GM12891 (cell line): ENCODE data around the gene VPS52.

Experiments
- PAX5 ChIP-seq: IDR thresholded peaks from 2 replicates; pipeline ENCODE4 v1.6.1; 2011; ENCODE audit warnings: low read length, moderate library complexity, mild to moderate bottlenecking; ENCODE audit not compliant: insufficient read depth, severe bottlenecking
- POLR2A ChIP-seq: IDR thresholded peaks from 2 replicates; pipeline ENCODE4 v1.6.1; 2011; ENCODE audit warnings: low read depth, low read length, control low read depth
- POLR2AphosphoS5 ChIP-seq: IDR thresholded peaks from 2 replicates; pipeline ENCODE4 v1.6.1; 2011; ENCODE audit warnings: low read depth, low read length, control low read depth
- POU2F2 ChIP-seq: IDR thresholded peaks from 2 replicates; pipeline ENCODE4 v1.6.1; 2011; ENCODE audit warnings: low read depth, mild to moderate bottlenecking, control low read depth, low read length, moderate library complexity
- TAF1 ChIP-seq: IDR thresholded peaks from 2 replicates; pipeline ENCODE4 v1.6.1; 2011; ENCODE audit warnings: low read depth, low read length, control low read depth

DNA sequence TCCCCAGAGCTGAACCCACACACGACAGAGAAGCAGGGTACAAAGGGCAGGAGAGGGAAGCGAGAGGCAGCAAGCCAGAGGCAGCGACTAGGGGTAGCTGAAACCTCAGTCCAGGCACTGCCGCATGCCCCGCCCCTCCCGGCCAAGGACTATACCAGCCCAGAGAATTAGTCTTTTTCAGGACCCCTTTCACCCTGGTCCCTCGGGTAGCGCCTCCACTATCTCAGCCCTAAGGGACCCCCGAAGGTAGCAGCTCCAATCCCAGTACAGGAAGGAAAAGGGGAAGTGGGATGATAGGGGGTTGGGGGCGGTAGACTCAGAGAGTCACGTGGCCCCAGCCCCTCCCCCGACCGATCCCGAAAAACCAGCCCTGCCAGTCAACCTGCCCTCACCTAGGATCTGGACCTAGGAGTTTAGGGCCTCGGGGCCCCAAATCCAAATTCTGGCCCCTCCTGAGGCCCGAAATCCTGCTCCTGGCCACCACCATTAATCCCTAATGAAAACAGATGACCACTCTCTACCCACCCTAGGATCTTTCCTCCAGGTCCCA is 25.8 kb upstream of the VPS52 start:
- TF ChIP-seq TAF1, result no peak
- TF ChIP-seq POLR2A, result no peak
- no peak for TF ChIP-seq POLR2AphosphoS5
- TF ChIP-seq POU2F2, result no peak
- TF ChIP-seq PAX5, result no peak
